ENCODE results near the gene GEMIN7.

GEMIN7 gene

DNA sequence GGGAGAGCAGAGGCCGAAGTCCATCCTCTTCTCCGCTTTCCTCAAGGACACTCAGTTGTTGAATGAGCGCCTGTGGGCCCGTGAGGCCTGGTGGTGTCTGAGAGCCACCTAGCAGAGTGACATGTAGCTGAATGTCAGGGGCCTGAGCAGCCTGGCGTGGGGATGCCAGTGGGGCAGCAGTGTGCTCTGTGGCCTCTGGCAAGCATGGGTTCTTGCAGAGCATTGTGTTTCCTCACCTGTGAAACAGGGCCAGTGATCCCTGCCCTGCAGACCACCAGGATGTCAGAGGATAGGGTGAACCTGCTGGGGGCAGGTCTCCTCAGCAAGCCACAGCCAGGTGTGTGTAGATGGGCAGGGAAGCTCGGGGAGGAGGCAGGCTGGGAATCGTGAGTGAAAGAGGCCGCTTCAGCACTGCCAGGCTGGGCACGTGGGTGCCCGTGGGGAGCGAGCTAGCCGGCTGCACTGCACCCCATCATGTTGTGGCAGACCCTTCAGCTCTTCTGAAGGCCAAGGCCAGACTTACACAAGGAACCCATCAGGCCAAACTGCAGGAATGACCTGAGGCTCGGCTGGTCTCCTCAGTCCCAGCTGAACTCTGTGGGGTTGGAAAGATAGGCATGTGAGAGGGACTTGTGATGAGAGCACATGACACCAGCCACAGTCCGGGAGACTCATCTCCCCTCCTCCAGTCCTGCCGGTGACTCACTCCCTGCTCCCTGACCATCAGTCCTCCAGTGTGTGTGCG lies 18.9 kb downstream of the GEMIN7 start:
- H3K36me3 Mint-ChIP-seq (ENCODE audit: low read depth), result peaks cover 12% of the 10 kb centered on the region
- no peaks in the 10 kb centered on the region for H3K9me3 Mint-ChIP-seq
- peaks cover 89% of the 10 kb centered on the region for H3K4me1 Mint-ChIP-seq
- H3K27ac Mint-ChIP-seq, result peak overlapping the region; percentile 95
- peak overlapping the region; percentile 57 for H3K4me3 Mint-ChIP-seq
- DNase-seq, result no peak
- TF ChIP-seq CTCF (IDR thresholded peaks at IDR 0.05), result no peak
- peaks cover 4% of the 10 kb centered on the region for H3K27me3 Mint-ChIP-seq (ENCODE audit: low read depth, poor library complexity)

DNA sequence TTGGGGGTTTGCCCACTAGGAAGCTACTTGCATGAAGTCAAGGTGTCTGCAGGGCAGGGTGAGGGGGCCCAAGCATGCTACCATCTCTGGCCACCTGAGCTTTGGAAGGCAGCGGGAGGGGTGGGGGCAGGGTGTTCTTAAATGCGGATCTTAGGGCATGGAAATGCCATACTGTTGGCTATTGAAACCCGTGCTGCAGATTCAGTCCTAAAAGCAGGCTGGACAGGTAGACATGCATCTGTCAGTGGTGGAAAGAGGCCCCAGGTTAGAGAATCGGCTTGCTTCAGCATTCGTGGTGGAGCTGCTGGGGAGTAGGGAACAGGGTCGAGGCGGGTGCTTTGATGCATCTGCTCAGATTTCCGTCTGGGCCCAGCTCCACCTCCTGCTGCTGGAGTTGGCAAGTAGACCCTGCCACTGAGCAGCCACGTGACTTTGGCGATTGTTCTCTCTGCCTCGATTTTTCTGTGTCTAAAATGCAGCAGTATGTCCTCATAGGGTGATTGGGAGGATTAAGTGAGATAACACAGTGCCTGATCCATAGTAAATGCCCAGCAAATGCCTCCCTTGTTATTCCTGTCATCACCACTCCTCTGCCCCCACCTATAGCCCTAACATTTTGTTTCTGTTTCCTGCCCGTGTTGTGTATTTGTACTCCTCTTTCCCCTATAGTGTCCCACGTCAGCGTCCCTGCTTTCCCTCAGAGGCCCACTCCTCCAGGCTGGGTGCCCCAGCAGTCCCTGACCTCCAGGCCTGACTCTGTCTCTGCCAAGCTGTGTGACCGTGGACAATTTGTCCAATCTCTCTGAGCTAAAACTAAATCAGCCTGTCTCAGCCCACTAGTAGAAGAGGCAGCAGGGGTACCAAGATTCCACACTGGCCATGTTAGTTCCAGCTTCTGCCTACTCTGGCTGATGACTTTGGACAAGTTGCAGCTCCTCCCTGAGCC lies 19.7 kb downstream of the GEMIN7 start:
- peaks cover 9% of the 10 kb centered on the region for H3K36me3 Mint-ChIP-seq (ENCODE audit: low read depth)
- H3K27me3 Mint-ChIP-seq (ENCODE audit: low read depth, poor library complexity), result peaks cover 4% of the 10 kb centered on the region
- H3K9me3 Mint-ChIP-seq, result no peaks in the 10 kb centered on the region
- H3K4me3 Mint-ChIP-seq, result no peak overlapping the region
- TF ChIP-seq CTCF (IDR thresholded peaks at IDR 0.05), result no peak
- no peak for DNase-seq
- H3K27ac Mint-ChIP-seq, result no peak overlapping the region
- peaks cover 91% of the 10 kb centered on the region for H3K4me1 Mint-ChIP-seq

DNA sequence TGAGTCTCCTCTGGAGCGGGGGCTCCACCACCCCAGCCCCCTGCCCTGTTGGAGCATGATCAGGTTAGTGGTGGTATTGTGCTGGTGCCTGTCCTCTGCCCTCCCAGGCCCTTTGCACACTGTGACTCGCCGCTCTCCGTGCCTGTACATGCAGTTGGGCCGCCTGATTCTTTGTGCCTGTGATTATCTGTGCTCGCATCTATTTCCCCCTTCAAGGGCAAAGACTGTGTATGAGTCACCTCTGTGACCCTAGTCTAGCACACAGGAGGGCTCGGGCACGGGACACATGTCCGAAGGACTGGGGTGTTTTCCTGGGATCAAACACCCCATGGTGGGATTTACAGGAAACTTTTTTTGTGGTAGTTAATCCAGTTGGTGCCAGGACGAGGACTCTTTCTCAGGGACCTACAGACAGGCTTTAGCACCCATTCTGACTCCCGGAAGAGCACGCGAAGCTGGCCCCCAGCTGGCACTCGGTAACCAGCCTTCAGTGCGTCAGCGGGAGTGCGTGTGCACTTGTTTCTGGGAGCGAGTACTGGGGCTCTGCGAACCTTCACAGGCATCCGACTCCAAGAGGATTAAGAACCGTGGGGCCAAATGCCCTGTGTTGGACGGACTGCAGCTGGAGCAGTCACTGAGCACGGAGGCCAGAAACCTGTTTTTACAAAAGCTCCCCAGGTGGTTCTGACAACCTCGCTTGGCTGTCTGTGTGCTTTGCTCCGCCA lies 20.6 kb downstream of the GEMIN7 start:
- Mint-ChIP-seq H3K27me3 (ENCODE audit: low read depth, poor library complexity) (peaks cover 4% of the 10 kb centered on the region), H3K9me3 (no peaks in the 10 kb centered on the region), H3K4me1 (peaks cover 91% of the 10 kb centered on the region), H3K4me3 (no peak overlapping the region), H3K36me3 (ENCODE audit: low read depth) (peaks cover 4% of the 10 kb centered on the region), H3K27ac (peak overlapping the region; percentile 18)
- no peak for TF ChIP-seq CTCF (IDR thresholded peaks at IDR 0.05)
- no peak for DNase-seq

GRCh38 chr19:45100201-45100600 lies 21.1 kb downstream of the GEMIN7 start:
- no peak overlapping the region for H3K27ac Mint-ChIP-seq
- no peaks in the 10 kb centered on the region for H3K9me3 Mint-ChIP-seq
- H3K4me1 Mint-ChIP-seq, result peaks cover 91% of the 10 kb centered on the region
- DNase-seq, result no peak
- H3K36me3 Mint-ChIP-seq (ENCODE audit: low read depth), result no peaks in the 10 kb centered on the region
- H3K27me3 Mint-ChIP-seq (ENCODE audit: low read depth, poor library complexity), result peaks cover 4% of the 10 kb centered on the region
- TF ChIP-seq CTCF (IDR thresholded peaks at IDR 0.05), result no peak
- no peak overlapping the region for H3K4me3 Mint-ChIP-seq

DNA sequence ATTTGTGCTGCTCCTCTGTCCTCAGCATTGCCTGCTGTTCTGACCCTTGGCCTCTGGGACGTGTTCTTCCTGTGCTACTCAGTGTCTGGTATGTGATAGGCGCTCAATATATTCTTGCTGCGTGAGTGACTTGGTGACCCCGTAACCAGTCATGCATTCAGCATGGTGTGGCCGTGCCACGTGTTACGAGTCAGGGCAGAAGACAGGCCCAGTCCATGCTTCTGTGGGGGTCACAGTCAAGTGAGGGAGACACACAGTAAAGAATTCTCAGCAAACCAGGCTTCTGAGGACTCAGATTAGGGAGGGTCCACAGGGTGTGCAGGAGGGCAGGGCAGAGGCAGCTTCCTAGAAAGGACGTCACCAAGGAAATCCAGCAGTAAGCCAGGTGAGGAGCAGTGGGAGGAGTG lies 21.8 kb downstream of the GEMIN7 start:
- DNase-seq, result peak; percentile 46
- no peak for TF ChIP-seq CTCF (IDR thresholded peaks at IDR 0.05)
- Mint-ChIP-seq H3K9me3 (no peaks in the 10 kb centered on the region), H3K4me1 (peaks cover 86% of the 10 kb centered on the region), H3K36me3 (ENCODE audit: low read depth) (no peaks in the 10 kb centered on the region), H3K27ac (peak overlapping the region; percentile 79), H3K27me3 (ENCODE audit: low read depth, poor library complexity) (peaks cover 4% of the 10 kb centered on the region), H3K4me3 (no peak overlapping the region)

All from nephron progenitor cell (in vitro differentiated cells).